ENCODE results near the gene NTHL1.

The NTHL1 gene

GRCh38 chr16:1991948-1992703 lies 55.5 kb downstream of the NTHL1 start:
- peak; percentile 83 for DNase-seq (ENCODE audit: low spot score)

- DNase-seq (ENCODE audit: low spot score), result no peak
Observed at GRCh38 chr16:1991588-1991947, 56.1 kb downstream of the NTHL1 start.

- DNase-seq (ENCODE audit: low spot score), result no peak
Observed at GRCh38 chr16:1991135-1991551, 56.5 kb downstream of the NTHL1 start.

GRCh38 chr16:1990351-1991134 lies 57.1 kb downstream of the NTHL1 start:
- DNase-seq (ENCODE audit: low spot score), result no peak

- DNase-seq (ENCODE audit: low spot score), result no peak
Observed at GRCh38 chr16:1990101-1990350, 57.6 kb downstream of the NTHL1 start.
